Erythroblast (primary cell): ENCODE measurements around the gene SMAD1.

Source experiments
- GATA1 ChIP-seq: IDR thresholded peaks from 2 replicates; pipeline ENCODE4 v1.6.1; 2011; ENCODE audit warnings: low read depth, mild to moderate bottlenecking, control low read depth, low read length, moderate library complexity
- POLR2A ChIP-seq: IDR thresholded peaks from 2 replicates; pipeline ENCODE4 v1.6.1; 2011; ENCODE audit warnings: mild to moderate bottlenecking, low read length

DNA sequence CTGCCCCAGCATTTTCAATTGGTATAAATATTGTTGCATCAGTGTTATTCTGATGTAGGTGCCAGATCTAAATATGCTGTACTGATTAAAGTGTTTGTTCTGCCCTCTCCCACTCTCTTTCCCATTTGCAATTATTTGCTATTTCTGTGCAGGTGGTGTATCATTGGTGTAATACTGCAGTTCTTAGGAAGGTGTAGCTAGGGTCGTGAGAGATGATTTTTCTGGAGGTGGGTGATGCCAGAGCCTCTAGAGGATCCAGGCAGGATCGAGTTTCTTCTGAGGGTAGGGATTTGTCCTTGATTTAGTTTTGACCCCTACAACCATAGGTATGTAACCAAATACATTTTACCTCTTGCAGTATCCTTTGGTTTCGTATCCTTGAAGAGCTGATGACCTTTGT, 1.9 kb downstream of the SMAD1 start:
- TF ChIP-seq POLR2A (no peak), GATA1 (no peak)
